22Rv1 (cell line): ENCODE results near the gene KIF25.

ENCODE experiments used
- ZFX ChIP-seq: fragments of 450-650 bp; IDR thresholded peaks from 2 replicates; pipeline ENCODE4 v1.6.1; 2017; ENCODE audit warnings: antibody characterized with exemption, borderline replicate concordance
- TF ChIP-seq, protein P1 (sequence below): fragments of 450-650 bp; IDR thresholded peaks from 2 replicates; pipeline ENCODE4 v1.5.1; 2017; ENCODE audit warnings: mild to moderate bottlenecking

DNA sequence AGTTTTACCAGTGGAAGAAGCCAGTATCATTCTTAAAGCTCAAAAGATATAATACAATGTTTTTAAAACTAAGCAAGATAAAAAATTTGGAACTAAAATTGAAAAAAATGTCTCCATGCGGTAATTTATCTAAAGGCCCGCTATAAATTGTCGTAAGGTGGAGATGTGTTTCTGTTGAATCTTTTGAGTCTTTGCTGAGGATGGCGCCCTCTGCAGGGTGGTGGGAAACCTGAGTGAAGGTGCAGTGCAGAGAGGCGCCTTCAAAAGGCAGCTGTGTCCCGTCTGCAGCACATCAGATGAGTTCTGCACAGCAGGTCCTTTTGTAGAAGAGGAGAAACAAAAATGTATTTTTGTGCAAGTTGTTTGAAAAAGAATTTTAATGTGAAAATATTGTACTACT, 29.4 kb upstream of the KIF25 start:
- TF ChIP-seq, protein P1, sequence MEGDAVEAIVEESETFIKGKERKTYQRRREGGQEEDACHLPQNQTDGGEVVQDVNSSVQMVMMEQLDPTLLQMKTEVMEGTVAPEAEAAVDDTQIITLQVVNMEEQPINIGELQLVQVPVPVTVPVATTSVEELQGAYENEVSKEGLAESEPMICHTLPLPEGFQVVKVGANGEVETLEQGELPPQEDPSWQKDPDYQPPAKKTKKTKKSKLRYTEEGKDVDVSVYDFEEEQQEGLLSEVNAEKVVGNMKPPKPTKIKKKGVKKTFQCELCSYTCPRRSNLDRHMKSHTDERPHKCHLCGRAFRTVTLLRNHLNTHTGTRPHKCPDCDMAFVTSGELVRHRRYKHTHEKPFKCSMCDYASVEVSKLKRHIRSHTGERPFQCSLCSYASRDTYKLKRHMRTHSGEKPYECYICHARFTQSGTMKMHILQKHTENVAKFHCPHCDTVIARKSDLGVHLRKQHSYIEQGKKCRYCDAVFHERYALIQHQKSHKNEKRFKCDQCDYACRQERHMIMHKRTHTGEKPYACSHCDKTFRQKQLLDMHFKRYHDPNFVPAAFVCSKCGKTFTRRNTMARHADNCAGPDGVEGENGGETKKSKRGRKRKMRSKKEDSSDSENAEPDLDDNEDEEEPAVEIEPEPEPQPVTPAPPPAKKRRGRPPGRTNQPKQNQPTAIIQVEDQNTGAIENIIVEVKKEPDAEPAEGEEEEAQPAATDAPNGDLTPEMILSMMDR = peak; percentile 64
- TF ChIP-seq ZFX = no peak
